Measurements from ENCODE around the gene OR10H3.
"Not testable (repeated sequence)": the region's sequence is repeated elsewhere in the genome, so short reads cannot be mapped to it uniquely, and the experiment has no call there.

Gene OR10H3, protein sequence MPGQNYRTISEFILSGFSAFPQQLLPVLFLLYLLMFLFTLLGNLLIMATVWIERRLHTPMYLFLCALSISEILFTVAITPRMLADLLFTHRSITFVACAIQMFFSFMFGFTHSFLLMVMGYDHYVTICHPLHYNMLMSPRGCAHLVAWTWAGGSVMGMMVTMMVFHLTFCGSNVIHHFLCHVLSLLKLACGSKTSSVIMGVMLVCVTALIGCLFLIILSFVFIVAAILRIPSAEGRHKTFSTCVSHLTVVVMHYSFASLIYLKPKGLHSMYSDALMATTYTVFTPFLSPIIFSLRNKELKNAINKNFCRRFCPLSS

DNA sequence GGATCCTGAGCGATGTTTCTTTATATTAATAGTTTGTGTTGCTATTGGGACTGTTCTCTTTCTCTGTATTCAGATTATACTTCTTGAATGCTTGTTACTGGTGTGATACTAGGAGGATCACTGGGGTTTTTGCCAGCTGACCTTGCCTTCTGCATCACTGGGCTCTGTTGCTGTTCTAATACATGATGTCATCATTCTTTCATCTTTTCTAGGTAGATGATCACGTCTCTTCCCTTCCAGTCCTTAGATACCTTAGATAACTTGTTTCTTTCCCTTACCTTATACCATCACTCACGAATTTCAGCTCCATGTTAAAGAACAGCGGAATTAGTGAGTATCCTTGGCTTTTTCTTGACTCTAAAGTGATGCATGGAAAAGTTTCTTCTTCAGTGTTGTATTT, at the start of gene OR10H3:
Gene OR10H3 (plus strand): TSS at position 264 of the 400 bp plus-strand sequence. CDS start 3,408 bp downstream, outside the sequence.
- no peak for DNase-seq (ENCODE audit: low spot score)

DNA sequence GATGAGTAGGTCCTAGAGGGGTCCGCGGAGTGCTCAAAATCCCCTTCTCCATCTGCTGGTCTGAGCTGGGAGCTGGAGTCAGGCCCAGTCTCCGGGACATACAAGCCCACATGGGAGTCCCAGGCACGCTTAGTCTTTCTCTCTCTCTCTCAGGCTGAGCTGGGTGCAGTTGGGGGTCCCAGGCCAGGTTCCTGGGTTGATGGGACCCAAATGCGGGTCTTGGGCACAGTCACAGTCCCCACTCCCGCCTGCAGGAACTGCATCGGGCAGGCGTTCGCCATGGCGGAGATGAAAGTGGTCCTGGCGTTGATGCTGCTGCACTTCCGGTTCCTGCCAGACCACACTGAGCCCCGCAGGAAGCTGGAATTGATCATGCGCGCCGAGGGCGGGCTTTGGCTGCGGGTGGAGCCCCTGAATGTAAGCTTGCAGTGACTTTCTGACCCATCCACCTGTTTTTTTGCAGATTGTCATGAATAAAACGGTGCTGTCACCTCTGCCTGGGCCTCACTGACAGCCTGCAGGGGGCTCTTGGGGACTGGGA, 41.1 kb upstream of the OR10H3 start:
- no peak for DNase-seq (ENCODE audit: low spot score)

GRCh38 chr19:15701757-15702533, 35.8 kb upstream of the OR10H3 start:
- DNase-seq (ENCODE audit: low spot score) = no peak

GRCh38 chr19:15702534-15702930, 35.3 kb upstream of the OR10H3 start:
- DNase-seq (ENCODE audit: low spot score) = no peak

DNA sequence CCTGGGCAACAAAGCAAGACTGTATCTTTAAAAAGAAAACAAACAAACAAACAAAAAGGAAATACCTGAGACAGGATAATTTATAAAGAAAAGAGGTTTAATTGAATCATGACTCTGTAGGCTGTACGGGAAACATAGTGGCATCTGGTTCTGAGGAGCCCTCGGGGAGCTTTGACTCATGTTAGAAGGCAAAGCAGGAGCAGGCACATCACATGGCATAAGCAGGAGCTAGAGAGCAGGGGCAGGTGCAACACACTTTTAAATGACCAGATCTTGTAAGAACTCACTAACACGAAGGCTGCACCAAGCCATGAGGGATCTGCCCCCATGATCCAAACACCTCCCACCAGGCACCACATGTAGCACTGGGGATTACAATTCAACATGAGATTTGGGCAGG, 23.1 kb upstream of the OR10H3 start:
- DNase-seq (ENCODE audit: low spot score) = no peak

- no peak for DNase-seq (ENCODE audit: low spot score)
These were observed 22.1 kb upstream of the OR10H3 start for GRCh38 chr19:15715642-15716041.

GRCh38 chr19:15717809-15718208, 20.0 kb upstream of the OR10H3 start:
- DNase-seq (ENCODE audit: low spot score) = no peak

DNA sequence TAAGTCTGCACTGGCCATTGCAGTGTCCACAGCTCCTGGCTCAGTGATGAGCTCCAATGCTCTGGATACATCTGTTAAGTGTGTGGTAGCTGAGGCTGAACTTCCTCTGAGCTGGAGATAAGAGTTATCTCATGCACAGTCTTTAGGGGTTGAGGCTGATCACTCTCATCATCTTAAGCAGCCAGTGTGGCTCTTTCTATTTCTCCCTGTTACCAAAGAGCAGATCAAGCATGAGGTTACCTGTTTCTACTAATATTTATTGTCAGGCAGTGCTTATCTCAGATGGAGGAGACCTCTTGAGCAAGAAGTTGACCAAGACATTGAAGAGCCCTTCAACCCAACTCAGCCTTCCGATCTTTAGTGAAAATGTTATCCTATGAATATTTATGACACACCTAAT, 16.5 kb upstream of the OR10H3 start:
- no peak for DNase-seq (ENCODE audit: low spot score)

- DNase-seq (ENCODE audit: low spot score) = no peak
These were observed 14.8 kb upstream of the OR10H3 start for GRCh38 chr19:15722956-15723355.

DNA sequence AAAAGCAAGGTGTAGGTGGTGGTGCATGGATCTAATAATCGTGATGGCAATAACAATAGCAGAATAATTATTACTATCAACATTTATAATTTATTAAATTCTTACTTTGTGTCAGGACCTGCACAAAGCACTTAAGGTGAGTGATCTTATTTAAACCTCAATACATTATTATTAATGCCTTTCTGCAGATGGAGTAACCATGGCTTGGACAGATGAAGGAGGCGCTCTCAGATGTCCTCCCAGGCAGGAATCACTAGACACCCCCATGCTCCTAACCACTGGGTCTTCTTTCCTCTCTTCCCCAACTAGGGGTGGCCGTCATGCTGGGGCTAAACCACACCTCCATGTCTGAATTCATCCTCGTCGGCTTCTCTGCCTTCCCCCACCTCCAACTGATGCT, 10.1 kb upstream of the OR10H3 start, which contains the start of gene OR10H2:
Gene OR10H2 (plus strand): TSS at position 301 of the 400 bp plus-strand sequence. CDS start 20 bp downstream, at position 321.
- DNase-seq (ENCODE audit: low spot score) = no peak

DNA sequence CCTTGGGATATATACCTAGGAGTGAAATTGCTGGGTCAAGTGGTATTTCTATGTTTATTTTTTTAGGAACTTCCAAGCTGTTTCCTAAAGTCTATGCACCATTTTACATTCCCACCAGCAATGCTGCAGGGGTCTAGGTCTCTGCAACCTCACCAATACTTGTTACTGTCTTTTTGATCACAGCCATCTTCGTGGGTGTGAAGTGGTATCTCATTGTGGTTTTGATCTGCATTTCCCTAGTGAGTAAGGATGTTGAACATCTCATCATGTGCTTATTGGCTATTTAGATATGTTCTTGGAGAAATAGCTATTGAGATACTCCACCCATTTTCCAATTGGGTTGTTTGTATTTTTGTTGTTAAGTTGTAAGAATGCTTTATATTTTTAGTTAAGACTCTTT, 7.2 kb upstream of the OR10H3 start:
- no peak for DNase-seq (ENCODE audit: low spot score)

DNA sequence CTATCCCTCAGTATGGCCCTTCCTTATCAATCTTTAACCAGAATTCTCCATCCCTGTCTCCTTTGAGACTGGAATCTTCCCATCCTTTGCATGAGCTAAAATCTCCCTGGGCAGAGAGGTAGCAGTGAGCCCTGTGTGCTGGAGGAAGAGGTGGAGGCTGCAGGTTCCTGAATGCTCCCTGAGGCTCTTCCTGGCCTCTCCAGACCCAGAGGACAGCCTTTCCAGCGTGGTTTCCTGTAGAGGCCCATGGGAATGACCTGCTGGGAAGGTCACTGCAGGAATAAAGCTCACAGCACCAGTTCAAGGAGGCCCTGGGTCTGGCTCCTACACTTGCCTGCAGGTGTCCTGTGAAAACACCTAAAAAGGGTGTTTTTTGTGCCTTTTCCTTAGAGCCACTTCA, 5.4 kb upstream of the OR10H3 start:
- no peak for DNase-seq (ENCODE audit: low spot score)

DNA sequence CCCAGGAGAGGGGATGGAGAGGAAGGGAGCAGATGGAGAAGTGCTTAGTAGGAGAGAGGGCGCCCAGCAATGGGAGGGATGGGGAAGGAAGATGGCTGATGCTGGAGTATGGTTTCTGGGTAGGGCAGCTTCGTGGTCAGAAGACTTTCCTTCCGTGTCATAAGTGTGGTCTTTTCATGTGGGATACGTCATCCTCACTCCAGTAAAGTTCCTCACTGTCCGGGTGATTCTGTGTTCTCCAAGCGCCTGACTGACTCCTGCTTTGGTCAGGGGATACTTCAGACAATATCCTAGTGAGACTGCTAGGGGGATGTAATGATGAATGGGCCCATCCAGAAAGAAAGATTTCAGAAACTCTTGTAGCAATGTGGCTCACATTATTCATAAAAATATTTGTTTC, 3.9 kb upstream of the OR10H3 start:
- DNase-seq (ENCODE audit: low spot score) = no peak

- DNase-seq (ENCODE audit: low spot score) = no peak
These were observed 3.0 kb downstream of the OR10H3 start for GRCh38 chr19:15740785-15741184.

- no peak for DNase-seq (ENCODE audit: low spot score)
These were observed 10.5 kb downstream of the OR10H3 start for GRCh38 chr19:15748239-15748638.

DNA sequence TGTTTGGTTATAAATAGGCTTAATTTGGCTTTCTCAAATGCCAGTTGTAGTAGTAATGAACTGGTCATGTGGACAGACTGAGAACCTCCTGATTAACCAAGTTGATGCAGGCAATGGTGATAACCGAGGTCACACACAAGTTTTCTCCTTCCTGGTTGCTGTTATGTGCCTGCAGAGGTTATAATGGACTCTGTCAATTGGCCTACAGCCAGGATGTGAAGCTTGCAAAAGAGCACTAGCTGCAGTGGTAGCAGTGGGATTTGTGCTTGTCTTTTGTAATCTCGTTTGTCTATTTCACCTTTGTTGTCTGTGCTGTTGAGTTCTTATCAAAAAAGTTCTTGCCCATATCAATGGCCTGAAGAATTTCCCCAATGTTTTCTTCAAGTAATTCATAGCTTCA, 20.6 kb downstream of the OR10H3 start:
- DNase-seq (ENCODE audit: low spot score) = no peak

DNA sequence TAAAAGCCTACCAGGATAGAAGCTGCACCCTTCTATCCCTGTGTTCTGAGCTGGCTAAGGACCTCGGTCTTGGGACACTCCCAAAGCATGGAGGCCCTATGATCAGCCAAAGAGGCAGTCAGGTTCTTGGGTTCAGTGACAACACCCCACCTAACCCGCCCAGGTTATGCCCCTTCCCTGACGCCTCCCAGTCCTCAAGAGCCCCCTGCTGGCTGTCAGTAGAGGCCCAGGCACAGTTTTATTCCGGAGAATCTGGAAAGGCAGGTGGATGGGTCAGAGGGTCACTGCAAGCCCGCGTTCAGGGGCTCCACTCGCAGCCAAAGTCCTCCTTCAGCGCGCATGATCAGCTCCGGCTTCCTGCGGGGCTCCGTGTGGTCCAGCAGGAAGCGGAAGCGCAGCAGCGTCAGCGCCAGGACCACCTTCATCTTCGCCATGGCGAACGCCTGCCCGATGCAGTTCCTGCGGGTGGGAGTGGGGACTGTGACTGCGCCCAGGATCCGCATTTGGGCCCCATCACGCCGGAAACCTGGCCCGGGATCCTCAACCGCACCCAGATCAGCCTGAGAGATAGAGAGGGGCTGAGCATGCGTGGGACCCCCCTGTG, 22.3 kb downstream of the OR10H3 start:
- no peak for DNase-seq (ENCODE audit: low spot score)

- DNase-seq (ENCODE audit: low spot score) = no peak
These were observed 31.8 kb downstream of the OR10H3 start for GRCh38 chr19:15769586-15769985.

DNA sequence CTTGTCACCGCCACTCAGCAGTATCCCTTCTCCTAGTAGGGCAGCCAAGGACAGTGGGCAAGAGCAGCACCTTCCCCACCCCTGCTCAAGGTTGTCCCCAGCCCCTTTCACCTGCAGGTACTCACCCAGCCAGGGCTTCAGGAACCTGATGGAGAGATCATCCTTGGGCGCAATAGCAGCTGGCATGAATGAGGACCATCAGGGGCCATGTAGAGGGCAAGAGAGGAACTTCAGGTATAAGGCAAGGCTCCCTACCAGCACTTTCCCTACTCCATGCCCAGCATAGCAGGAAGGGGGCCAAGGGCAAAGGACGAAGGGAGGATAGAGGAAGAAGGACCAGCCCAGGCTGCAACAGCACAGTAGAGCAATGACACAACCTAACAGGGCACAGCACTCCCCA, 36.4 kb downstream of the OR10H3 start:
- not testable (repeated sequence) for DNase-seq (ENCODE audit: low spot score)

GRCh38 chr19:15775249-15775648, 37.5 kb downstream of the OR10H3 start:
- no peak for DNase-seq (ENCODE audit: low spot score)

DNA sequence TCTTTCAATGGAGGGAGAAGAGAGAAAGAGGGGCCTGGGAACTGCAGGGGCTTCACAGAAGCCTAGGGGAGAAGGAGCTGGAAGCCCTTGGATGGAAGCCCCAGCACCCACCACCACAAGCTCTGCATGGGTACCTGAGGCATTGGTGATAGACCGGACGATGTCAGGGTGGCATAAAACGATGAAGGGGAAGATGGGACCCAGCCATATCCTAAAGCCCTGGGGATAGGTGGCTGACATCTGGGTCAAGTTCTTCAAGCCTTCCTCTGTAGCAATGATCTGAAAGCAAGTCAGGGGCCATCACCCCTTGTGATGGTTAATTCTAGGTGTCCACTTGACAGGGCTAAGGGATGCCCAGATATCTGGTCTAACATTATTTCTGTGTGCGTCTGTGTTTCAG, 38.5 kb downstream of the OR10H3 start:
- DNase-seq (ENCODE audit: low spot score) = no peak
